Nephron (organoid): ENCODE measurements around the gene KLK11.

Experiments
- H3K27ac Mint-ChIP-seq, 3 experiments: 2 replicates each; pipeline ENCODE4 v1.8.0; 2020; ENCODE audit warnings: mixed read lengths in 3 of 3, mild to moderate bottlenecking in 2 of 3, moderate library complexity in 1 of 3
- H3K27me3 Mint-ChIP-seq: 2 replicates; pipeline ENCODE4 v1.8.0; 2021; ENCODE audit warnings: low read depth, mild to moderate bottlenecking, moderate library complexity, mixed read lengths
- H3K36me3 Mint-ChIP-seq: 2 replicates; pipeline ENCODE4 v1.8.0; 2020; ENCODE audit warnings: low read depth, mixed read lengths
- H3K4me1 Mint-ChIP-seq: 2 replicates; pipeline ENCODE4 v1.8.0; 2020; ENCODE audit warnings: mixed read lengths
- H3K4me3 Mint-ChIP-seq, 3 experiments: 2 replicates each; pipeline ENCODE4 v1.8.0; 2020; ENCODE audit warnings: mild to moderate bottlenecking in 3 of 3, mixed read lengths in 3 of 3, moderate library complexity in 2 of 3
- H3K9me3 Mint-ChIP-seq: 2 replicates; pipeline ENCODE4 v1.8.0; 2020; ENCODE audit warnings: mixed read lengths
- CTCF ChIP-seq, 3 experiments: fragments of 200-600 bp; sonication (generic); IDR thresholded peaks; one replicate each; pipeline ENCODE4 v1.5.0; 2021; ENCODE audit warnings: antibody characterized with exemption in 3 of 3; ENCODE audit not compliant: unreplicated experiment in 3 of 3

Gene KLK11

GRCh38 chr19:51027873-51028272 lies 1.5 kb upstream of the KLK11 start:
- TF ChIP-seq CTCF (IDR thresholded peaks at IDR 0.05; ENCODE audit: unreplicated experiment in 3 of 3), result no peak
- H3K4me3 Mint-ChIP-seq, result no peak overlapping the region
- no peaks in the 10 kb centered on the region for H3K9me3 Mint-ChIP-seq
- H3K27me3 Mint-ChIP-seq, result peaks cover 32% of the 10 kb centered on the region
- no peak overlapping the region for H3K27ac Mint-ChIP-seq
- no peaks in the 10 kb centered on the region for H3K36me3 Mint-ChIP-seq
- H3K4me1 Mint-ChIP-seq, result peaks cover 5% of the 10 kb centered on the region

- Mint-ChIP-seq H3K27ac (no peak overlapping the region), H3K27me3 (peaks cover 38% of the 10 kb centered on the region), H3K4me3 (no peak overlapping the region), H3K4me1 (peaks cover 5% of the 10 kb centered on the region), H3K9me3 (no peaks in the 10 kb centered on the region), H3K36me3 (no peaks in the 10 kb centered on the region)
- no peak for TF ChIP-seq CTCF (IDR thresholded peaks at IDR 0.05; ENCODE audit: unreplicated experiment in 3 of 3)
These were observed 850 bp upstream of the KLK11 start for GRCh38 chr19:51027126-51027806.

GRCh38 chr19:51025809-51026553 lies 435 bp downstream of the KLK11 start:
- no peaks in the 10 kb centered on the region for H3K36me3 Mint-ChIP-seq
- peaks cover 35% of the 10 kb centered on the region for H3K27me3 Mint-ChIP-seq
- H3K27ac Mint-ChIP-seq, result no peak overlapping the region
- peaks cover 5% of the 10 kb centered on the region for H3K4me1 Mint-ChIP-seq
- H3K4me3 Mint-ChIP-seq, result no peak overlapping the region
- H3K9me3 Mint-ChIP-seq, result no peaks in the 10 kb centered on the region
- no peak for TF ChIP-seq CTCF (IDR thresholded peaks at IDR 0.05; ENCODE audit: unreplicated experiment in 3 of 3)

- H3K4me1 Mint-ChIP-seq, result peaks cover 5% of the 10 kb centered on the region
- H3K27me3 Mint-ChIP-seq, result peaks cover 38% of the 10 kb centered on the region
- no peak for TF ChIP-seq CTCF (IDR thresholded peaks at IDR 0.05; ENCODE audit: unreplicated experiment in 3 of 3)
- H3K9me3 Mint-ChIP-seq, result no peaks in the 10 kb centered on the region
- H3K4me3 Mint-ChIP-seq, result no peak overlapping the region
- H3K36me3 Mint-ChIP-seq, result no peaks in the 10 kb centered on the region
- no peak overlapping the region for H3K27ac Mint-ChIP-seq
These were observed 1.0 kb downstream of the KLK11 start for GRCh38 chr19:51025401-51025800.

GRCh38 chr19:51024924-51025323 lies 1.5 kb downstream of the KLK11 start:
- Mint-ChIP-seq H3K36me3 (no peaks in the 10 kb centered on the region), H3K9me3 (no peaks in the 10 kb centered on the region), H3K27me3 (peaks cover 43% of the 10 kb centered on the region), H3K4me1 (peaks cover 8% of the 10 kb centered on the region), H3K4me3 (no peak overlapping the region), H3K27ac (no peak overlapping the region)
- TF ChIP-seq CTCF (IDR thresholded peaks at IDR 0.05; ENCODE audit: unreplicated experiment in 3 of 3), result no peak

- Mint-ChIP-seq H3K27ac (no peak overlapping the region), H3K36me3 (no peaks in the 10 kb centered on the region), H3K27me3 (peaks cover 53% of the 10 kb centered on the region), H3K4me1 (peaks cover 11% of the 10 kb centered on the region), H3K4me3 (no peak overlapping the region), H3K9me3 (no peaks in the 10 kb centered on the region)
- no peak for TF ChIP-seq CTCF (IDR thresholded peaks at IDR 0.05; ENCODE audit: unreplicated experiment in 3 of 3)
These were observed 2.5 kb downstream of the KLK11 start for GRCh38 chr19:51023946-51024345.
